GM19324 (cell line): ENCODE data around the gene UBE2E1.

Source experiments
- ATAC-seq: cut with Tn5 transposase; IDR thresholded peaks from one replicate; pipeline ENCODE4 v1.9.1; 2021; ENCODE audit warnings: mild to moderate bottlenecking, moderate library complexity; ENCODE audit not compliant: unreplicated experiment, low FRiP score

Gene UBE2E1

DNA sequence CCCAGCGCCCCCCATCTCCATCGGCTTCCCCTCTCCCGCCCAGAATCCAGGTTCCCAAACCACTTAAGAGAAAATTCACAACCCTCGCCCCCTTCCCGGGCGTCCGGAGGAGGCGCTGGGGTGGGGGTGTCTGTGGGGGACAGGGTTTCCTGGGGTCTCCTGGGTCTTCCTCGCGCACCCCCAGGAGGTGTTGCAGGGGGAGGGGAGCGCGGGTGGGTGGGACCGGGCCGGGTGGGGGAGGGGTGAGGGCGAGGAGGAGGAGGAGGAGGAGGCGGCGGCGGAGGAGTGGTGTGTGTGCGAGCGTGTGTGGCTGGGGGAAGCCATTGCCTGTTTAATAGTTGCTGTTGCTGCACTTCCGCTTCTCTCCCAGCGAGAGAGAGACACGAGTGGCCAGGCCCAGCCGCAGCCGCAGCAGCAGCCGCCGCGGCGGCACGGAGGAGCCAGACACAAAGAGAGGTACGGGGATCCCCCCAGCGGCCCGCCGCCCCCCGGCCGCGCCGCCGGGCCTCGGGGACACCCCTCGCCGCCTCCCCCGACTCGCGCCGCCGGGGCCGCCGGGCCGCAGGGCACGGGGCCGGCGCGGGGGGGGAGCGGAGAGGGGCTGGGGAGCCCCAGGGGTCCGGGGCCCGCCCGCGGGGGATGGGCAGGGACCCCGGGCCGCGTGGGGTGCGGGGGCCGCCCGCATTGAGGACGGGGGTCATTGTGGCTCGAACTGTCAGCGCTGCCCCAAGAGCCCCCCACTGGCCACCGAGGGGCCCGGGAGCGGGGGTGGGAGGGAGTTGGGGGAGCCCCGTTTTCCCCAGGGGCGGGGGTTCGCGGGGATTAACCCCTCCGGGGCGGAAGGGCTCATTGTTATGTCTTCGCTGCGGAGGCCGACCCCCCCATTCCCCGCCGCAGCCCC lies at the start of gene UBE2E1:
TSS of gene UBE2E1 (plus strand) at position 323 of the 901 bp plus-strand sequence. CDS start 1,315 bp downstream, outside the sequence.
- peak; percentile 58 for ATAC-seq

- no peak for ATAC-seq
Measured at GRCh38 chr3:23756206-23756840, 49.4 kb upstream of the UBE2E1 start.

DNA sequence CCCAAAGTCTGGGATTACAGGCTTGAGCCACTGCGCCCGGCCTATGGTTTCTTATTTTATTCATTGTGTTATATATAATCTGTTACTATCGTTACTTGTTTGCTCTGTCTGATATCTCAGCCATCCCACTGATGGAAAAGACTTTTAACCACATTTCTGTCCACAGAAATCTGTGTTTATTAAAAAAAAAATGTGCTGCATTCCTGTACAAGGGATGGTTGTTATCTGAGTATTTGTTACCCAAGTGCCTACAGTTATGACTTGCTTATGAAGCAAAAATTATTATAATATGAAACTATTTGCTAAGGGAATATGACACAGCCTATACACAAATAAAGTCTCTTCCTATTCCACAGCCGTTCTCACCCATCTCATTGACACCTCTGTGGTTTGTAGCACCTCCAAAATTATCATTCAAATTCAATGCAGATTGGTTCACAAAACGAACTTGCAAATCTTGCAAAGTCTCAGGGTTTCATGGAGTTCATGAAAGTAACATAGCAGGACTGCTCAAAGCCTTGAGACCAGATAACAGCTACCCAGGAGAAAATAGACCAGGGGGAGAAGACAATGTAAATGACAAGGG lies 47.4 kb upstream of the UBE2E1 start:
- no peak for ATAC-seq

- ATAC-seq = peak; percentile 5
Measured at GRCh38 chr3:23760325-23760724, 45.4 kb upstream of the UBE2E1 start.

DNA sequence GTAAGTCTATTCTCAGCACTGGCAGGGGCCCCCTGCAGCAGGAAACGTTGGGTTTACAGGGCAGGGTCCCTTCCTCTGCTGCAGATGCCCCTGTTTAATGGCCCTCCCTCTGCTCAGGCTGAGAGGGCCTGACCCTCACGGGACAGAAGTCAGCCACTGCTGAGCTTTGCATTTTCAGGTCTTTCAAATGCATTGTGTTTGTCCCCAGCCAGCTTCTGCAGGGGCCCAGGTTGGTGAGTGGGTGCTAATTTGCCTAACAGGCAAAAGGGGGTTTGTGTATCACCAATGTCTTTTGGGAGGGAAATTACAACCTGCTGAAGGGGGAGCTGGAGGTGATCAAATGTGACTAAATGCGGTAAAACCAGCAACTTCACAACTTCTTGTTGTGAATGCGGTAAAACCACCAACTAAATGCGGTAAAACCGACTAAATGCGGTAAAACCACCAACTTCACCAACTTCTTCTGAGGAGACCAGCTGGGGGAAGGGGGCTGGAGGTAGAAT lies 44.8 kb upstream of the UBE2E1 start:
- peak; percentile 22 for ATAC-seq

DNA sequence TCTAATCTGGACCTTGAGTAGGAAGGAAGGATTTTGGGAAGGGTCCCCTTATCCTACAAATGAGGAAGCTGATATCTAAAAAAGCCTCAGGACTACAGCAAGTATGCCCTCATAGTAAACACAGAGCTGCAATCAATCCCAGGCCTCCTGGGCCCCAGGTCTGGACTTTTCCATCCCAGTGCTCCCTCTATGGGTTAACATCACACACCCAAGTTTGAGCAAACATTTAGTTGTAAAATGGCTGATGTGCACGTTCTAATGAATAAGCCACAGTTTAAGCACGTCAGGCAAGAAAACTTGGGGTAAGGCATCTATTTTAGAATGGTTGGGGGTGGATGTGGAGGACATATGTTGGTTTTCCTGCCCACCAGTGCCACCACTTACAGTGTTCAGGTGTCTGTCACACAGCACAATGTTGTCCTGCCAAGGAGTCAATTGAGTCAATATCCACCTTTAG lies 44.3 kb upstream of the UBE2E1 start:
- peak; percentile 19 for ATAC-seq

DNA sequence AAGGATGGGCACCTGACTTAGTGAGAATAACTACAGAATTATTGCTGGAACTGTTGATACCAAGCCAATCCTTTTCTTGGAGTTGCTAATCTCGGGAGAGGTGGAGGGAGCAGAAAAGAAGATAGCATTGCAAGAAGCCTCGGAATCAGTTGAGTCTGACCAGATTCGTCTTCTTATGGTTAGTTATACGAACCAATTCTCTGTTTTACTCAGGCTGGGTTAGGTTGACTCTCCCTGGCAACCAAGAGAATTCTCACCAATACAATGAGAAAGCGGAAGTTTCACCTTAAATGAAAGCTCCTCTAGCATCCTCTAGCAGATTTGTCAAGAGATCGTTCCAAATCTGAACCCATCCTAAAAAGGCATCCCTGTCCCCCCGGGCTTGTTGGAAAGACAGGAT lies 43.5 kb upstream of the UBE2E1 start:
- ATAC-seq = peak; percentile 79

- ATAC-seq = no peak
Measured at GRCh38 chr3:23762759-23763477, 42.8 kb upstream of the UBE2E1 start.

- no peak for ATAC-seq
Measured at GRCh38 chr3:23764407-23764806, 41.3 kb upstream of the UBE2E1 start.

DNA sequence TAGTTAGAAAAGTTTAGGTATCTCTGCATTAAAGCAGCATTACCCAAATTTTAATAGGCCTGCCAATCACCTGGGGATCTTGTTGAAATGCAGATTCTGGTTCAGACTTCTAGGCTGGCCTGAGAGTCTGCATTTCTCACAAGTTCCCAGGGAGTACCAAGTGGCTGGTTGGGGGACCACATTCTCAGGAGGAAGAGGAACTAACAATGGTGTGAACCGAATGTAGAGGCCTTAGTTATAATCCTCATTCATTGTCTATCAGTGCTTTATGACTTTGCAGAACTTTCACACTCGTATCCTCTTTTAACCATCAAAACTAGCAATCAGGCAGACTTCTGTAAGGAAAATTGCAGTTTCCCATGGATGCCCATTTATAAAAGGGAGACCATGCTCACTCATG lies 38.2 kb upstream of the UBE2E1 start:
- ATAC-seq = no peak

DNA sequence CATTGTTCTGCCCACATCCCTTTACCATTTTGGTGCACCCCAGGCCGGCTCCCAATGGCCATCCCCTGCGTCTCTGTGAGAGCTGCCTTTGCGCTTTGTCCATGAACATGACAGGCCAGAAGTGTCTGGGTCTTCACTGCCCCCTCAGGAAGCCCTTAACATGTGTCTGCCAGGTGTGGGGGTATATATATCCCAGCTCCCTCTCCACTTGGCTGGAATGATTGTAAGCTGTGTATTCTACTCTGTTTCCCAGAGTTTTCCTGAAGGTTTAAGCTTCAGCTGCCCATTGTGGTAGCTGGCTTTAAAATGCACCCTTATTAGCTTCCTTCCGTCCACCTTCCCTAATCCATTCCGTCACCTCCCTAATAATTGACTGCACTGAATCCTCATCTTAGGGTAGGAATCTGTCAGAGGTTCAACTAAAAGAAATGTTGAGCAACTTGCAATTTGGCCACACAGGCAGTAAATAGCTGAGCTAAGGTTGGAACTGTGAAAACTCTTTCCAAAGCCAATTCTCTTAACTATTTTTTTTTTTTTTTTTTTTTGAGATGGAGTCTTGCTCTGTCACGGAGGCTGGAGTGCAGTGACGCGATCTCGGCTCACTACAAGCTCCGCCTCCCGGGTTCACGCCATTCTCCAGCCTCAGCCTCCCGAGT lies 30.4 kb upstream of the UBE2E1 start:
- ATAC-seq = no peak

GRCh38 chr3:23776352-23776891 lies 29.3 kb upstream of the UBE2E1 start:
- no peak for ATAC-seq

GRCh38 chr3:23778446-23778845 lies 27.3 kb upstream of the UBE2E1 start:
- ATAC-seq = no peak

GRCh38 chr3:23779841-23780240 lies 25.9 kb upstream of the UBE2E1 start:
- no peak for ATAC-seq

GRCh38 chr3:23781051-23781450 lies 24.7 kb upstream of the UBE2E1 start:
- no peak for ATAC-seq

DNA sequence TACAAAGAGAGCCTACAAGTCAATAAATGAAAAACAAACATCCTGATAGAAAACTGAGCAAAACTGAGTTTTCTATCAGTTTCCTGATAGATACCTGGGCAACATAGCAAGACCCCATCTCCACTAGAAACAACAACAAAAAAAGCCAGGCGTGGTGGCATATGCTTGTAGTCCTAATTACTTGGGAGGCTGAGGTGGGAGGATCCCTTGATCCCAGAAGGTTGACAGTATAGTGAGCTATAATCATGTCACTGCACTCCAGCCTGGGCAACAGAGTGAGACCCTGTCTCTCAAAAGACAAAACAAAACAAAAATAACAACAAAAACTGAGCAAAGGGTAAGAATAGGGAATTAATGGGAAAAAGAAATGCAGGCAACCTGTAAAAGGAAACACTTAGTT lies 23.9 kb upstream of the UBE2E1 start:
- ATAC-seq = no peak

GRCh38 chr3:23785097-23785645 lies 20.6 kb upstream of the UBE2E1 start:
- no peak for ATAC-seq

DNA sequence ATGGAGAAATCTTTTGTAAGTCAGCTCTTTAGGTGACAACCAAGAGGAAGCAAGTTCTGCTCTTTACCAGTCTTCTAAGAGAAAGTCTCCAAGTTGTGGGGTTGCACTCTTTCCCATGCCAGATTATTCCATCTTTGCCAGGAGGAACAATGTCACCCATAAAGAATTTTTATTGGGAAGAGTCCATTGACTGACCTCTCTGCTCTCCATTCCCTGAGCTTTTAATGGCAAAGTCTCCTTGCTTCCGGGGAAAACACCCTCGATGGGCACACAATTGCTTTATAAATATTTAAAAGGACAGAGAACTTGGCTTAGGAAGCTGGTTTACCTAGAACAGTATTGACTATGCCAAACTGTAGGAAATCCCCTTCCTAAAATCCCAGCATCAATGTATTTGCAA lies 19.9 kb upstream of the UBE2E1 start:
- no peak for ATAC-seq

DNA sequence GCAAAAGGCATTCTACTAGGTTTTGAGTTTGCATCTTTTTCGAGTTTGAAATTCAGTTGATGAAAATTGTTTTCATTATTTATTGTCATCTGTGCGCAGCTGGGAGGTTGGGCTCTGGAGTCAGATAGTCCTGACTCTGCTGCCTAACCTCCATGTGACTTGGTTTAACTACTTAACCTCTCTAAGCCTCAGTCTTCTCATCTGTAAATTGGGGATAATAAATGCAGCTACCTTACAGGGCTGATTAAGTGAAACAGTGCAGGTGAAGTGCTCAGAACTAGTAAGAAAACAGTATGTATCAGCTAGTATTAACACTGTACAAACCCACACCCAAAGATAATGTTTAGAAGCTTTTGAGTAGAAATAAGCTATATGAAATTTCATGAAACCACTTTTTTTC lies 14.1 kb upstream of the UBE2E1 start:
- ATAC-seq = no peak
